ENCODE data around the gene SLC35F6.

DNA sequence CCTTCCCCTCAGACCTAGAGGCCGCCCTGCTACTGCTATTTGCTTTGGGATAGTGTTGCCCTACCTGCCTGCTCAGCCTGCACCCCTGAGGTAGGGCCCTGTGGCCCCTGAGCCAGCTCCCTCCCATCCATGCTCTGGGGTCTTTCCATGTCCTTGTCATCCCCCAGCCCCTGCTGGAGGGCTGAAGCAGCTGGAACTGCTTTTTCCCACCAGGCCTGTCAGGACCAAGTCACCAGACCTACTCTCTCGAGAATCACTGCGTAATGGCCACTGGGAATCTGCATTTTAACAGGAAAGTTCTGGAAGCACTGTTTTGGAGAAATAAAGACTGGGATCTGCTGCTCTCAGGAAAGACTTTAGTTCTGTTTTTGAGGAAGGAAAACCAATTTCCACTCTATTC is 20.2 kb upstream of the SLC35F6 start:
- TF ChIP-seq, protein P1, sequence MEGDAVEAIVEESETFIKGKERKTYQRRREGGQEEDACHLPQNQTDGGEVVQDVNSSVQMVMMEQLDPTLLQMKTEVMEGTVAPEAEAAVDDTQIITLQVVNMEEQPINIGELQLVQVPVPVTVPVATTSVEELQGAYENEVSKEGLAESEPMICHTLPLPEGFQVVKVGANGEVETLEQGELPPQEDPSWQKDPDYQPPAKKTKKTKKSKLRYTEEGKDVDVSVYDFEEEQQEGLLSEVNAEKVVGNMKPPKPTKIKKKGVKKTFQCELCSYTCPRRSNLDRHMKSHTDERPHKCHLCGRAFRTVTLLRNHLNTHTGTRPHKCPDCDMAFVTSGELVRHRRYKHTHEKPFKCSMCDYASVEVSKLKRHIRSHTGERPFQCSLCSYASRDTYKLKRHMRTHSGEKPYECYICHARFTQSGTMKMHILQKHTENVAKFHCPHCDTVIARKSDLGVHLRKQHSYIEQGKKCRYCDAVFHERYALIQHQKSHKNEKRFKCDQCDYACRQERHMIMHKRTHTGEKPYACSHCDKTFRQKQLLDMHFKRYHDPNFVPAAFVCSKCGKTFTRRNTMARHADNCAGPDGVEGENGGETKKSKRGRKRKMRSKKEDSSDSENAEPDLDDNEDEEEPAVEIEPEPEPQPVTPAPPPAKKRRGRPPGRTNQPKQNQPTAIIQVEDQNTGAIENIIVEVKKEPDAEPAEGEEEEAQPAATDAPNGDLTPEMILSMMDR (IDR thresholded peaks at IDR 0.05) = no peak
- TF ChIP-seq POLR2AphosphoS5 (IDR thresholded peaks at IDR 0.05) (no peak), POLR2A (IDR thresholded peaks at IDR 0.05) (no peak), EP300 (IDR thresholded peaks at IDR 0.05) (no peak)
